Neural progenitor cell (in vitro differentiated cells): ENCODE measurements around the gene GATA2. TPM values are rescaled to one million over a fixed set of nuclear protein-coding genes. Genes with fewer than 3 reads are reported as not detected.

Experiments
- DNase-seq: peaks from one replicate; pipeline ENCODE4 v3.0.0-alpha.2; 2016; ENCODE audit warnings: low spot score
- H2AFZ ChIP-seq: fragments of 200-600 bp; sonication (generic); replicated peaks from 2 replicates; pipeline ENCODE4 v1.6.1; 2016; ENCODE audit warnings: antibody characterized with exemption
- H3F3A ChIP-seq: fragments of 200-600 bp; sonication (generic); 2 replicates; pipeline ENCODE4 v1.6.1; 2016; ENCODE audit warnings: antibody characterized with exemption, low read depth
- H3K27ac ChIP-seq: fragments of 200-600 bp; sonication (generic); 2 replicates; pipeline ENCODE4 v1.5.1; 2016; ENCODE audit warnings: mild to moderate bottlenecking
- H3K27me3 ChIP-seq: fragments of 200-600 bp; sonication (generic); 2 replicates; pipeline ENCODE4 v1.6.1; 2016; ENCODE audit warnings: mild to moderate bottlenecking, moderate library complexity
- H3K36me3 ChIP-seq: fragments of 200-600 bp; sonication (generic); 2 replicates; pipeline ENCODE4 v1.5.1; 2016
- H3K4me1 ChIP-seq: fragments of 200-600 bp; sonication (generic); 2 replicates; pipeline ENCODE4 v1.6.1; 2016; ENCODE audit warnings: mixed run types
- H3K4me2 ChIP-seq: fragments of 200-600 bp; sonication (generic); 2 replicates; pipeline ENCODE4 v1.6.1; 2016
- H3K4me3 ChIP-seq: fragments of 200-600 bp; sonication (generic); 2 replicates; pipeline ENCODE4 v1.5.1; 2016
- H3K79me2 ChIP-seq: fragments of 200-600 bp; sonication (generic); 2 replicates; pipeline ENCODE4 v1.6.1; 2016; ENCODE audit warnings: low read depth
- H3K9ac ChIP-seq: fragments of 200-600 bp; sonication (generic); 2 replicates; pipeline ENCODE4 v1.6.1; 2016
- H3K9me3 ChIP-seq: fragments of 200-600 bp; sonication (generic); 2 replicates; pipeline ENCODE4 v1.5.1; 2016; ENCODE audit warnings: low read depth
- H4K20me1 ChIP-seq: fragments of 200-600 bp; sonication (generic); 2 replicates; pipeline ENCODE4 v1.6.1; 2016; ENCODE audit warnings: low read depth
- H3K27ac Mint-ChIP-seq: 3 replicates; pipeline ENCODE4 v1.8.0; 2021; ENCODE audit warnings: mixed read lengths
- H3K27me3 Mint-ChIP-seq: 2 replicates; pipeline ENCODE4 v1.8.0; 2022; ENCODE audit warnings: low read depth, mild to moderate bottlenecking, inconsistent platforms, moderate library complexity, mixed read lengths; ENCODE audit not compliant: insufficient read depth
- H3K36me3 Mint-ChIP-seq: 3 replicates; pipeline ENCODE4 v1.8.0; 2021; ENCODE audit warnings: mixed read lengths
- H3K4me1 Mint-ChIP-seq: 3 replicates; pipeline ENCODE4 v1.8.0; 2021; ENCODE audit warnings: mixed read lengths
- H3K4me3 Mint-ChIP-seq: 3 replicates; pipeline ENCODE4 v1.8.0; 2021; ENCODE audit warnings: mild to moderate bottlenecking, moderate library complexity, mixed read lengths
- H3K9me3 Mint-ChIP-seq: 3 replicates; pipeline ENCODE4 v1.8.0; 2020; ENCODE audit warnings: mixed read lengths
- EZH2 ChIP-seq: fragments of 200-600 bp; sonication (generic); IDR thresholded peaks from 2 replicates; pipeline ENCODE4 v1.6.1; 2017; ENCODE audit warnings: antibody characterized with exemption, mild to moderate bottlenecking, moderate library complexity
- EZH2phosphoT487 ChIP-seq: fragments of 200-600 bp; sonication (generic); IDR thresholded peaks from 2 replicates; pipeline ENCODE4 v1.6.1; 2017; ENCODE audit warnings: antibody characterized with exemption
- total RNA-seq: library from RNA; depleted of rRNA; stranded (reverse); fragments of >200 nt; gene quantifications from 2 replicates; pipeline ENCODE4 v1.2.3, GENCODE V29; 2015; ENCODE audit warnings: low replicate concordance
- TF ChIP-seq, protein P1 (sequence below): fragments of 200-600 bp; sonication (generic); IDR thresholded peaks from 2 replicates; pipeline ENCODE4 v1.5.1; 2017; ENCODE audit warnings: antibody characterized with exemption, mild to moderate bottlenecking

Gene GATA2
- total RNA-seq, 1 donor from 2014 or later = not detected

DNA sequence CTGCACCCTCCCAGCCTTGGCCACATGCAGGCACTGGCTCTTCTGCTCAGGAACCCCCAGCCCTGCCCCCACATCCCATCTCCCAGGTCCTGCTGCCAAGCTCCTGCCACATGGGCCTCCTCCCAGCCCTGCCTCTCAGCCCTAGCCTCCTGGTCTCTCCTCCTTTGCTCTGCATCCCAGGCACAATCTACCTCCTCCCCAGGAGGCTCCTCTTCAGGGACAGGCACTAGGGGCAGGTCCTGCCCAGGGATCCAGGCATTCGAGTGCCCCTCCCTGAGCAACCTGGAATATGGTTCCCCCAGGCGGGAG lies 38.7 kb downstream of the GATA2 start:
- H3K9me3 Mint-ChIP-seq = peaks cover 3% of the 10 kb centered on the region
- Histone ChIP-seq H3F3A (no peaks in the 10 kb centered on the region), H3K27ac (no peak overlapping the region), H3K9ac (no peak overlapping the region), H3K4me2 (no peak overlapping the region), H2AFZ (no peak overlapping the region), H3K4me1 (peaks cover 5% of the 10 kb centered on the region), H3K9me3 (no peaks in the 10 kb centered on the region), H3K79me2 (no peaks in the 10 kb centered on the region), H3K4me3 (no peak overlapping the region), H4K20me1 (no peaks in the 10 kb centered on the region), H3K36me3 (no peaks in the 10 kb centered on the region), H3K27me3 (peaks cover 22% of the 10 kb centered on the region)
- peaks cover 21% of the 10 kb centered on the region for H3K4me1 Mint-ChIP-seq
- peaks cover 25% of the 10 kb centered on the region for H3K27me3 Mint-ChIP-seq
- no peak overlapping the region for H3K27ac Mint-ChIP-seq
- H3K36me3 Mint-ChIP-seq = no peaks in the 10 kb centered on the region
- TF ChIP-seq EZH2phosphoT487 (no peak), EZH2 (no peak)
- TF ChIP-seq, protein P1, sequence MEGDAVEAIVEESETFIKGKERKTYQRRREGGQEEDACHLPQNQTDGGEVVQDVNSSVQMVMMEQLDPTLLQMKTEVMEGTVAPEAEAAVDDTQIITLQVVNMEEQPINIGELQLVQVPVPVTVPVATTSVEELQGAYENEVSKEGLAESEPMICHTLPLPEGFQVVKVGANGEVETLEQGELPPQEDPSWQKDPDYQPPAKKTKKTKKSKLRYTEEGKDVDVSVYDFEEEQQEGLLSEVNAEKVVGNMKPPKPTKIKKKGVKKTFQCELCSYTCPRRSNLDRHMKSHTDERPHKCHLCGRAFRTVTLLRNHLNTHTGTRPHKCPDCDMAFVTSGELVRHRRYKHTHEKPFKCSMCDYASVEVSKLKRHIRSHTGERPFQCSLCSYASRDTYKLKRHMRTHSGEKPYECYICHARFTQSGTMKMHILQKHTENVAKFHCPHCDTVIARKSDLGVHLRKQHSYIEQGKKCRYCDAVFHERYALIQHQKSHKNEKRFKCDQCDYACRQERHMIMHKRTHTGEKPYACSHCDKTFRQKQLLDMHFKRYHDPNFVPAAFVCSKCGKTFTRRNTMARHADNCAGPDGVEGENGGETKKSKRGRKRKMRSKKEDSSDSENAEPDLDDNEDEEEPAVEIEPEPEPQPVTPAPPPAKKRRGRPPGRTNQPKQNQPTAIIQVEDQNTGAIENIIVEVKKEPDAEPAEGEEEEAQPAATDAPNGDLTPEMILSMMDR = no peak
- DNase-seq = no peak
- H3K4me3 Mint-ChIP-seq = no peak overlapping the region

DNA sequence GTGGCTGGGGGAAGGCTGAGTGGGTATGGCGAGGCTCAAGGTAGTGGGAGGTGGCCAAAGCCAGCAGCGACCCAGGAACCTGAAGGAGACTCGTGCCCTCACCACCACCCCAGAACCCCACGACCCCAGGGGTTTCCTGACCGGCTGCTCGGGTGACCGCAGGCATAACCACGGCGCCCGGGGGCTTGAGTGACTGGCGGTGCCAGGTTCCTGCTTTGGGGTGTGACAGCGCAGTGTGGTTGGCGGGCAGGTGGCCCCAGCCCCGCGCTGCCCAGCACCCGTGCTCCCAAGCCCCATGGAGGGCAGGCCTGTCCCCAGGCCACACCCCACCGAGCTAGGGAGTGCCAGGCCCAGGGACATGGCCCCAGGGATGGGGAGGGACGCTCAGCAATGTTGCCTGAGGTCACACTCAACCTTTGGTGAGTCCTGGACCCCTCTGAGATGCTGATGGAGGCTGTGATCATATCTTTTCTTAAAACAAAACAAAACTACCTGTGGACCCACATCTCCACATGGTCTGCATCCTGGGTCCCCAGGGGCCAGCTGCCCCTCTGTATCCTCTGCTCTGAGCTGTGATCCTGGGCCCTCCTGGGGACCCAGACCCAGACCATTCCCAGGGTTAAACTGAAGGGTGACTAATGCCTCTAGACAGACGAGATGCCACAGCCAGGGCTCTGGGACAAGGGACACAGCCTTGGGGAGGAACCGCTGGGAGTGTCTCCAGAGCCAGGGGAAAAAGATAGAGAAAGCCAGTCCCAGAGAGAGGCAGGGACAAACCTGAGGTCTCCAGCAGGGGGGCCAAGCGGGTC lies 39.3 kb downstream of the GATA2 start:
- Histone ChIP-seq H3F3A (no peaks in the 10 kb centered on the region), H2AFZ (no peak overlapping the region), H3K9me3 (no peaks in the 10 kb centered on the region), H3K4me1 (peaks cover 5% of the 10 kb centered on the region), H3K4me2 (no peak overlapping the region), H4K20me1 (no peaks in the 10 kb centered on the region), H3K4me3 (no peak overlapping the region), H3K9ac (no peak overlapping the region), H3K27ac (no peak overlapping the region), H3K27me3 (peaks cover 25% of the 10 kb centered on the region), H3K36me3 (no peaks in the 10 kb centered on the region), H3K79me2 (no peaks in the 10 kb centered on the region)
- Mint-ChIP-seq H3K36me3 (no peaks in the 10 kb centered on the region), H3K9me3 (peaks cover 3% of the 10 kb centered on the region), H3K27ac (peak overlapping the region; percentile 33), H3K4me3 (no peak overlapping the region), H3K27me3 (peaks cover 28% of the 10 kb centered on the region), H3K4me1 (peaks cover 16% of the 10 kb centered on the region)
- DNase-seq = no peak
- no peak for TF ChIP-seq EZH2phosphoT487
- TF ChIP-seq, protein P1 = no peak
- TF ChIP-seq EZH2 = no peak

DNA sequence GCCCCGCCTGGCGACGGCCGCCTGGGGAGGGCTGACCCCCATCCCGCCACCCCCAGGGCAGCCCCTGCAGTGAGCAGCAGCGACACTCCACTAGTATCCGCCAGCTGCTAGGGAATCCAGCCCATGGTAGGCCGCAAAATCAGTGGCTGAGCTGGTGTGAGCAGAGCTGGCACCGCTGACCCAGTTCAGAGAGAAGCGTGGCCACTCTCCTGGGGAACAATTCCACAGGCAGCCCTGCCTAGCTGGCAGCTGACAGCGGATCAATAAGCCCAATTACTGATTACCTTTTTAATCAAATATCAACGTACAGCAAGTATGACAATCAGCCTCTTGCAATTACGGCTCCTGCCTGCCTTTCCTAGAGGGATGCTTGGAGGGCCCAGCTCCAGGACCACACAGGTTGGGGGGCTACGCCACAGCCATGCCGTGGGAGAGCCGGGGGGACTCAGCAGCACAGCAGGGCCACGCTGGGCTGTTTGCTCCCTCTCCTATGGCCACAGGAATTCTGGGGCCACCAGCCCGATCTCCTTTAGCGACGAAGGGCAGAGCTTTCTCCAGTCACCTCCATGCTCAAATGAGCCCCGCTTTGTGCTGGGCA lies 40.2 kb downstream of the GATA2 start:
- Histone ChIP-seq H3K9me3 (no peaks in the 10 kb centered on the region), H3K4me2 (no peak overlapping the region), H3F3A (no peaks in the 10 kb centered on the region), H2AFZ (no peak overlapping the region), H3K9ac (no peak overlapping the region), H3K27ac (no peak overlapping the region), H4K20me1 (no peaks in the 10 kb centered on the region), H3K27me3 (peaks cover 25% of the 10 kb centered on the region), H3K36me3 (no peaks in the 10 kb centered on the region), H3K4me1 (peaks cover 5% of the 10 kb centered on the region), H3K4me3 (no peak overlapping the region), H3K79me2 (no peaks in the 10 kb centered on the region)
- Mint-ChIP-seq H3K4me1 (peaks cover 11% of the 10 kb centered on the region), H3K27ac (peak overlapping the region; percentile 32), H3K4me3 (no peak overlapping the region), H3K36me3 (no peaks in the 10 kb centered on the region), H3K27me3 (peaks cover 25% of the 10 kb centered on the region), H3K9me3 (peaks cover 3% of the 10 kb centered on the region)
- no peak for DNase-seq
- TF ChIP-seq, protein P1 = no peak
- TF ChIP-seq EZH2 = no peak
